GM18507 (cell line): ENCODE data around the gene DGCR6L.
A peak's percentile ranks its signal among the peaks of the same experiment; 100 is the strongest.
"Not testable (repeated sequence)": the region's sequence is repeated elsewhere in the genome, so short reads cannot be mapped to it uniquely, and the experiment has no call there.

ENCODE experiments used
- DNase-seq: peaks from one replicate; pipeline ENCODE4 v3.0.0; 2011; ENCODE audit warnings: low read depth; ENCODE audit not compliant: insufficient read length; ENCODE audit errors: extremely low spot score
- FAIRE-seq: peaks from 2 replicates; lab custom pipeline; 2011; peaks lifted over from hg19 to GRCh38; lab: Jason Lieb, UNC

The DGCR6L gene

DNA sequence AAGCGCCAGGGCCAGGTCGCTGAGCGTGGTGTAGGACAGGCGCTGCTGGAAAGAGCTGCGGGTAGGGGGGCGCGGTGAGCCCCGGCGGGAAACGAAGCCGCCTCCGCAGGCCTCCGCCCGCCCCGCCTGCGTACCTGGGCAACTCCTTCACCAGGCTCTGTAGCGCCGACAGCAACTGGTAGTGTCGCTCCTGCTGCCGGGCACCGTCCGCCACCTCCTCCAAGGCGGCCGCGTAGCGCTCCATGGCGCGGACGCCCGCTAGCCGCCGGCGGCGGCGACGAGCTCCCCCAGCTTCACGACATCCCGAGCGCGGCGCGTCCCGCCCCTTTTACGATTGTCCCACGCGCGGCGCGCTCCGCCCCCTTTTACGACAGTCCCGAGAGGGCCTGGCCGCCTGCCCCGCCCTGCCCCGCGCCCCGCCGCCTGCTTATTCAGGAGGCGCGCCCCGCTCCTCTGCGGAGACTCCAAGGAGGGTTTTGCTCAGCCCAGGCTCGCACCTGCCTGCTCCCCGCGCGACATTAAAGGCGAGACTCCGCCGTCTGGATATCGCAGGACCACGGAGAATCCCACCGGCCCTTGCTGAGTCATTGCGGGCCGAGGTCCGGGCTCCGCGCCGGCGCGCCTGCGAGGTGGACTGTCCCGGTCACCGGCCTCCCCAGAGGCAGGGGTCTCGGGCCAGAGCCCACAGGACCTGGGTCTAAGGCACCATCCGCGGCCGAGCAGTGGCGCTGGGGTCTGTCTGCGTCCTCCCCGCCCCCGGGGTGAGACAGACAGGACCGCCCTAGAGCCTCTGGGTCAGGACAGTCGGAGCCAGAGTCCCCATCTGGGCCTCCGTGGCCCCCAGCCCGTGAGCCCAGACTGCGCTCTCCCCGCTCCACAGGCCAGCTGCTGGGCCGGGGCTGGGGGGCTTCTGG lies at the start of gene DGCR6L:
DGCR6L (minus strand) TSS at position 316 of the 914 bp plus-strand sequence; CDS start at position 244, 72 bp downstream.
- FAIRE-seq (peak; percentile 77), DNase-seq (peak; percentile 99)

DNA sequence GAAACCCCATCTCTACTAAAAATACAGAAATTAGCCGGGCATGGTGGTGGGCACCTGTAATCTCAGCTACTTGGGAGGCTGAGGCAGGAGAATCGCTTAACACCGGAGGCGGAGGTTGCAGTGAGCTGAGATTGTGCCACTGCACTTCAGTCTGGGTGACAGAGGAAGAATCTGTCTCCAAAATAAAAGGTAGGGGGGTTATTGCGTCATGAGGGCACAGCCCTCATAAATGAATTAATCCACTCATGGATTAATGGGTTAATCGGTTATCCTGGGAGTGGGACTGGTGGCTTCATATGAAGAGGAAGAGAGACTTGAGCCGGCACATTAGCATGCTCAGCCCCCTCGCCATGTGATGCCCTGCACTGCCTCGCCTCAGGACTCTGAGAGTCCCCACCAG lies 49.0 kb upstream of the DGCR6L start:
- DNase-seq, FAIRE-seq: not testable (repeated sequence)

DNA sequence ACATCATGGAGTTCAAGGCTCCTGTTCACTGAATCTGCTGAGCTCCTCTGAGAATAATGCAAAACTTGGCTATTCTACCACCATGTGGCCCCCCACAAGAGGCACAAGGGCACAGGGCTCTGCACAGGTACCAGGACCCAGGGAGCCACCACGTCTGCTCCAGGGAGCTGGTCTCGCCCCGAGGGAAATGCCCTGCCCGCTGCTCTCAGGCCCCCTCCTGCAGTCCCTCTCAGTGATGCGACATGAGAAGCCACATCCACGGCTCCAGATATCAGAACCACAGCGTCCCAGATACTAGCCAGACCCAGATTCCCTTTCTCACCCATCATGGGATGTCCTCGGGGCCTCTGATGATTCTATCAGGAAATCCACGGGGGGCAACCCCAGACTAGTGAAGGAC lies 47.0 kb upstream of the DGCR6L start:
- not testable (repeated sequence) for DNase-seq, FAIRE-seq

DNA sequence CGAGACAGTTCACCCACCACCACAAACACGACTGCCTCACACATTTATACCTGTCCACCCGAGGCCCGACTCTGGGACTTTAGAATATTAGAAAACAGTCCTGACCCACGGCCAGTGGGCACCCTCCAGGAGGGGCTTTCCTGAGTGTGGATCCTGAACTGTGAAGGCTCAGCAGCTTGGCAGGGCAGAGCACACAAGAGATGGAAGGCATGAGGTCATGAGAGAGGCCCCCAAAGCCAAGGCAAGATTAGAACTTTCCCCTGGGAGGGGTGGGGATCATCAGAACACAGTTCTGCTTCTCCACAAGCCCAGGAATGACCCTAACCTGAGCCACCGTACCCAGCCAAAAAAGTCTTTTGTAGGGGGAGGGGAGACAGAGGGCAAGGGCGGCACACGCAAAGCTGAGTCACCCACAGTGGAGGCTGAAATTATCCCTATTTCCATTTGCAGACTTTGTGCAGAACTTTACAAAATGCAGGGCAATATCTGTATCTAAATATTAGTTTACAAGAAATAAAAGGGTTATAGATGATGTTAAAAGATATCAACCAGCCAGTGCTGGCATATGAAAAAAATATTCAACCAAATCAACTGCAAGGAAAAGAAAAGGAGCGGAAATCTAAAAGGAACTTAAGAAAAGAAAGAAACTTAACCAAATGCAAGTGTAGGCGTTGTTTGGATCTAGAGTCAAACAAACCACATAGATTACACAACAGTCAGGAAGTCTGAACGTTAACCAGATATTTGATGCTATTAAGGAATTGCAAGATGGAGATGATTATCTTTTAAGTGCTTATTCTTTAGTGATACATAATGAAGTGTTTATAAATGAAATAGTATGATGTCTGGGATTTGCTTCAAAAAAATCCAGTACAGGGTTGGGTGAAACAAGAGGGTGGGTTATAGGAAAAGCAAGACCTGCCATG lies 44.7 kb upstream of the DGCR6L start:
- DNase-seq, FAIRE-seq: not testable (repeated sequence)

DNA sequence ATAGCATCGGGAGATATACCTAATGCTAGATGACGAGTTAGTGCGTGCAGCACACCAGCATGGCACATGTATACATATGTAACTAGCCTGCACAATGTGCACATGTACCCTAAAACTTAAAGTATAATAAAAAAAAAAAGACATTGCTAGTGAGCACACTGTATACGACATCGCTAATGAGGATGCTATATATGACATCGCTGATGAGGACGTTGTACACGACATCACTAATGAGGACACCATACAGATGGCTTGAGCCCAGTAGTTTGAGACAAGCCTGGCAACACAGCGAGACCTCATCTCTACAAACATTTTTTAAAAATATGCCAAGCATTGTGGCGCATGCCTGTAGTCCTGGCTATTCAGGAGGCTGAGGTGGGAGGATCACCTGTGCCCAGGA lies 42.5 kb upstream of the DGCR6L start:
- DNase-seq, FAIRE-seq: not testable (repeated sequence)

DNA sequence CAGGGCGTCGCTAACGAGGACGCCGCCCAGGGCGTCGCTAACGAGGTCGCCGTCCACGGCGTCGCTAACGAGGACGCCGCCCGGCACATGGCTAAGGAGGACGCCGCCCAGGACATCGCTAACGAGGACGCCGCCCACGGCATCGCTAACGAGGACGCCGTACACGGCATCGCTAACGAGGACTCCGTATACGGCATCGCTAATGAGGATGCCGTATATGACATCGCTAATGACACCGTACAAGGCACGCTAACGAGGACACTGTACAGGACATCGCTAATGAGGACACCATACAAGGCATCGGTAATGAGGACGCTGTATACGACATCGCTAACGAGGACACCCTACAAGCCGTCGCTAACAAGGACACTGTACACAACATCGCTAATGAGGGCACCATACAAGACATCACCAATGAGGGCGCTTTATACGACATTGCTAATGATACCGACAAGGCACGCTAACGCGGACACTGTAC lies 41.9 kb upstream of the DGCR6L start:
- not testable (repeated sequence) for DNase-seq, FAIRE-seq

DNA sequence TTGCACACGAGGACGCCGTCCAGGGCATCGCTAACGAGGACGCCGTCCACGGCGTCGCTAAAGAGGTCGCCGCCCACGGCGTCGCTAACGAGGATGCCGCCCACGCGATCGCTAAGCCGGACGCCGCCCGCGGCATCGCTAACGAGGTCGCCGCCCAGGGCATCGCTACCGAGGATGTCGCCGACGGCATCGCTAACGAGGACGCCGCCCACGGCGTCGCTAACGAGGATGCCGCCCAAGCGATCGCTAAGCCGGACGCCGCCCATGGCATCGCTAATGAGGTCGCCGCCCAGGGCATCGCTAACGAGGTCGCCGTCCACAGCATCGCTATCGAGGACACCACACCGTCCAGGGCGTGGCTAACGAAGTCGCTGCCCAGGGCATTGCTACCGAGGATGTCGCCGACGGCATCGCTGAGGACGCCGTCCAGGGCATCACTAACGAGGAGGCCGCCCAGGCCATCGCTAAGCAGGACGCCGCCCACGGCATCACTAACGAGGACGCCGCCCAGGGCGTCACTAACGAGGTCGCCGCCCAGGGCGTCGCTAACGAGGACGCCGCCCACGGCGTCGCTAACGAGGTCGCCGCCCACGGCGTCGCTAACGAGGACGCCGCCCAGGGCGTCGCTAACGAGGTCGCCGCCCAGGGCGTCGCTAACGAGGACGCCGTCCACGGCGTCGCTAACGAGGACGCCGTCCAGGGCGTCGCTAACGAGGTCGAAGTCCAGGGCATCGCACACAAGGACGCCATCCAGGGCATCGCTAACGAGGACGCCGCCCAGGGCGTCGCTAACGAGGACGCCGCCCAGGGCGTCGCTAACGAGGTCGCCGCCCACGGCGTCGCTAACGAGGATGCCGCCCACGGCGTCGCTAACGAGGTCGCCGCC lies 41.2 kb upstream of the DGCR6L start:
- not testable (repeated sequence) for FAIRE-seq, DNase-seq

DNA sequence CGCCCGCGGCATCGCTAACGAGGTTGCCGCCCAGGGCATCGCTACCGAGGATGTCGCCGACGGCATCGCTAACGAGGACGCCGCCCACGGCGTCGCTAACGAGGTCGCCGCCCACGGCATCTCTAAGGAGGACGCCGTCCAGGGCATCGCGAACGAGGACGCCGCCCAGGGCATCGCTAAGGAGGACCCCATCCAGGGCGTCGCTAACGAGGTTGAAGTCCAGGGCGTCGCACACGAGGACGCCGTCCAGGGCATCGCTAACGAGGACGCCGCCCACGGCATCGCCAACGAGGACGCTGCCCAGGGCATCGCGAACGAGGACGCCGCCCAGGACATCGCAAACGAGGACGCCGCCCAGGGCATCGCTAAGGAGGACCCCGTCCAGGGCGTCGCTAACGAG lies 40.4 kb upstream of the DGCR6L start:
- FAIRE-seq, DNase-seq: not testable (repeated sequence)

DNA sequence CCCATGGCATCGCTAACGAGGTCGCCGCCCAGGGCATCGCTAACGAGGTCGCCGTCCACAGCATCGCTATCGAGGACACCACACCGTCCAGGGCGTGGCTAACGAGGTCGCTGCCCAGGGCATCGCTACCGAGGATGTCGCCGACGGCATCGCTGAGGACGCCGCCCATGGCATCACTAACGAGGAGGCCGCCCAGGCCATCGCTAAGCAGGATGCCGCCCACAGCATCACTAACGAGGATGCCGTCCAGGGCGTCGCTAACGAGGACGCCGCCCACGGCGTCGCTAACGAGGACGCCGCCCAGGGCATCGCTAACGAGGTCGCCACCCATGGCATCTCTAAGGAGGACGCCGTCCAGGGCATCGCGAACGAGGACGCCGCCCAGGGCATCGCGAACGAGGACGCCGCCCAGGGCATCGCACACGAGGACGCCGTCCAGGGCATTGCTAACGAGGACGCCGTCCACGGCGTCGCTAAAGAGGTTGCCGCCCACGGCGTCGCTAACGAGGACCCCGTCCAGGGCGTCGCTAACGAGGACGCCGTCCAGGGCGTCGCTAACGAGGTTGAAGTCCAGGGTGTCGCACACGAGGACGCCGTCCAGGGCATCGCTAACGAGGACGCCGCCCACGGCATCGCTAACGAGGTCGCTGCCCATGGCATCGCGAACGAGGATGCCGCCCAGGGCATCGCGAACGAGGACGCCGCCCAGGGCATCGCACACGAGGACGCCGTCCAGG lies 38.8 kb upstream of the DGCR6L start:
- not testable (repeated sequence) for DNase-seq, FAIRE-seq

DNA sequence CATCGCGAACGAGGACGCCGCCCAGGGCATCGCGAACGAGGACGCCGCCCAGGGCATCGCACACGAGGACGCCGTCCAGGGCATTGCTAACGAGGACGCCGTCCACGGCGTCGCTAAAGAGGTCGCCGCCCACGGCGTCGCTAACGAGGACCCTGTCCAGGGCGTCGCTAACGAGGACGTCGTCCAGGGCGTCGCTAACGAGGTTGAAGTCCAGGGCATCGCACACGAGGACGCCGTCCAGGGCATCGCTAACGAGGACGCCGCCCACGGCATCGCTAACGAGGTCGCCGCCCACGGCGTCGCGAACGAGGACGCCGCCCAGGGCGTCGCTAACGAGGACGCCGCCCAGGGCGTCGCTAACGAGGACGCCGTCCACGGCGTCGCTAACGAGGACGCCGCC lies 38.1 kb upstream of the DGCR6L start:
- not testable (repeated sequence) for FAIRE-seq, DNase-seq

DNA sequence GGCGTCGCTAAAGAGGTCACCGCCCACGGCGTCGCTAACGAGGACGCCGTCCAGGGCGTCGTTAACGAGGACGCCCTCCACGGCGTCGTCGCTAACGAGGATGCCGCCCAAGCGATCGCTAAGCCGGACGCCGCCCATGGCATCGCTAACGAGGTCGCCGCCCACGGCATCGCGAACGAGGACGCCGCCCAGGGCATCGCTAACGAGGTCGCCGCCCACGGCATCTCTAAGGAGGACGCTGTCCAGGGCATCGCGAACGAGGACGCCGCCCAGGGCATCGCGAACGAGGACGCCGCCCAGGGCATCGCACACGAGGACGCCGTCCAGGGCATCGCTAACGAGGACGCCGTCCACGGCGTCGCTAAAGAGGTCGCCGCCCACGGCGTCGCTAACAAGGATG lies 37.0 kb upstream of the DGCR6L start:
- not testable (repeated sequence) for FAIRE-seq, DNase-seq

DNA sequence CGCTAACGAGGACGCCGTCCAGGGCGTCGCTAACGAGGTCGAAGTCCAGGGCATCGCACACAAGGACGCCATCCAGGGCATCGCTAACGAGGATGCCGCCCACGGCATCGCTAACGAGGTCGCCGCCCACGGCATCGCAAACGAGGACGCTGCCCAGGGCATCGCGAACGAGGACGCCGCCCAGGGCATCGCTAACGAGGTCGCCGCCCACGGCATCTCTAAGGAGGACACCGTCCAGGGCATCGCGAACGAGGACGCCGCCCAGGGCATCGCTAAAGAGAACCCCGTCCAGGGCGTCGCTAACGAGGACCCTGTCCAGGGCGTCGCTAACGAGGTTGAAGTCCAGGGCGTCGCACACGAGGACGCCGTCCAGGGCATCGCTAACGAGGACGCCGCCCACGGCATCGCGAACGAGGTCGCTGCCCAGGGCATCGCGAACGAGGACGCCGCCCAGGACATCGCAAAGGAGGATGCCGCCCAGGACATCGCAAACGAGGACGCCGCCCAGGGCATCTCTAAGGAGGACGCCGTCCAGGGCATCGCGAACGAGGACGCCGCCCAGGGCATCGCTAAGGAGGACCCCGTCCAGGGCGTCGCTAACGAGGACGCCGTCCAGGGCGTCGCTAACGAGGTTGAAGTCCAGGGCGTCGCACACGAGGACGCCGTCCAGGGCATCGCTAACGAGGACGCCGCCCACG lies 36.2 kb upstream of the DGCR6L start:
- FAIRE-seq, DNase-seq: not testable (repeated sequence)

DNA sequence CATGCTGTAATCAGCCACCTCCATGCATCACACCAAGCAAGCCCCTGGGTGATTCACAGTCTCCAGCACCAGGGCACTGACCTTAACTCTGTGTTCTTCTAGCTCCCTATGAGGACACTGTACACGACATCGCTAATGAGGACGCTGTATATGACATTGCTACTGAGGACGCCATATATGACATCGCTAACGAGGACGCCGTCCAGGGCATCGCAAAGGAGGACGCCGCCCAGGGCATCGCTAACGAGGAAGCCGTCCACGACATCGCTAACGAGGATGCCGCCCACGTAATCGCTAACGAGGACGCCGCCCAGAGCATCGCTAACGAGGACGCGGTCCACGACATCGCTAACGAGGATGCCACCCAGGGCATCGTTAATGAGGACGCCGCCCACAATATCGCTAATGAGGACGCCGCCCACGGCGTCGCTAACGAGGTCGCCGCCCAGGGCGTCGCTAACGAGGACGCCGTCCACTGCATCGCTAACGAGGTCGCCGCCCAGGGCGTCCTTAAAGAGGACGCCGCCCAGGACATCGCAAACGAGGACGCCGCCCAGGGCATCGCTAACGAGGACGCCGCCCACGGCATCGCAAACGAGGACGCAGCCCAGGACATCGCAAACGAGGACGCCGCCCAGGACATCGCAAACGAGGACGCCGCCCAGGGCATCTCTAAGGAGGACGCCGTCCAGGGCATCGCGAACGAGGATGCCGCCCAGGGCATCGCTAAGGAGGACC lies 34.5 kb upstream of the DGCR6L start:
- FAIRE-seq, result no peak
- no peak for DNase-seq

DNA sequence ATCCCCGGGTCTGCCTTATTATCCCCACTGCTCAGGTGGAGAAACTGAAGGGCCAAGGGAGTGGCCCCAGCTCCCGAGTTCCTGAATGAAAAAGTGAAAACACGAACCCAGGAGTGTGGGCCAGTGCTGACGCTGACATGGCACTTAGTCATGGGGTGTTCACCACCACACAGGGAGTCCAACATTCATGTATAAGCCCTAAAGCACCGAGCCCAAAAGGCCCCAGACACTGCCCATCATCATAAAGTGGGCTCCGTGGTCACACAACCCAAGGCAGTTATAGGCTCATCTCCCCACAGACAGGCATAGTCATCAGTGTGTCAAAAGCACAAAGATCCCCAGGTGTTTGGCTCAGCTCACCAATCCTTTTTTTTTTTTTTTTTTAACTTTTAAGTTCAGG lies 32.7 kb upstream of the DGCR6L start:
- not testable (repeated sequence) for FAIRE-seq, DNase-seq

DNA sequence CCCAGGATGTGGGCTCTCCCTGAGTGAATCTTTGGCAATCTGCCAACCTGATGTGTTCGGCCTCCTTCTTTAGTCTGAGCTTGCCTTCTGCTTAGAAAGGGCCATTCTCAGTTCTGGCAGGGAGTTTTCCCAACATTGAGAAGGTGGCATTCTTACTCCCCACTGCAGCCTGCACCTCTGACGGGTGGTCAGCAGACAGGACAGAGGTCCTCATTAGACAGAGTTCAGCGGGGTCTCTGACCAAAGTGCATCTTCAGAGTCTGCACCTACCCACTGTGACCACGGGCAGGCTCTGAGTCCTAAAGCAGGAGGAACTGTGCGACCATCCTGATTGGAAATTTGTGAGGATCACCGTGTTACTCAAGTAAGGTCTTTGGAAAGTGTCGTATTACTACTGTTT lies 26.7 kb upstream of the DGCR6L start:
- not testable (repeated sequence) for FAIRE-seq, DNase-seq

DNA sequence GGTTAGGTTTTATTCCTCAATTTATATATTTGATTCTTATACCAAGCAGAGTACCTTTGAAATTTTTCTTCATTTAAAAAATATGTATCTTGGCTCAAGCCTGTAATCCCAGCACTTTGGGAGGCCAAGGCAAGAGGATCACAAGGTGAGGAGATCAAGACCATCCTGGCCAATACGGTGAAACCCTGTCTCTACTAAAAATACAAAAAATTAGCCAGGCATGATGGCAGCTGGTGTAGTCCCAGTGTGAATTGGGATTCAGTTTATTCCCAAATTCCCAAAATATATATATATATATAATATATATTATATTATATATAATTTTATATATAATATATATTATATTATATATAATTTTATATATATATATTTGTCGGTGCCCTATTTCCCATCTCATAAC lies 18.4 kb upstream of the DGCR6L start:
- DNase-seq, FAIRE-seq: not testable (repeated sequence)

DNA sequence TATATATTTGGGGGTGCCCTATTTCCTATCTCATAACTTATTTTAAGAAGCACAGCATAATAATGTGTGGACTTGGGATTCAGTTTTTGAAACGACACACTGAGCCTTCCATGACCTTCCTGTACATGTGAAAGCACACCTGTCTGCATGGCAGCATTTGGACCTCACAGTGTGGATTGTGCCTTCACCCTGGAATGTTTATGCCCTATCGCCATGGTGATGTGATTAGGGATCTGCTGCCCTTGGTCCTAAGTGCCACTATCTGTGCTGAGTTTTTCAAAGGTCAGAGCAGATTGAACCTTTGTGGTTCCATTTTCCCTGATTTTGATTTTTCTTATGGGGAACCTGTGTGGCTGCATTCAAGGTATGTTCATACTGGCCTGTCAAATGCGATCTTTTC lies 17.9 kb upstream of the DGCR6L start:
- DNase-seq, FAIRE-seq: not testable (repeated sequence)
